ENCODE results near the gene UBE2E3. TPM values are rescaled to one million over a fixed set of nuclear protein-coding genes. Genes with fewer than 3 reads are reported as not detected.

UBE2E3 gene
- total RNA-seq, 6 experiments from 2014 or later: 99.4 to 131 (median 116) TPM

DNA sequence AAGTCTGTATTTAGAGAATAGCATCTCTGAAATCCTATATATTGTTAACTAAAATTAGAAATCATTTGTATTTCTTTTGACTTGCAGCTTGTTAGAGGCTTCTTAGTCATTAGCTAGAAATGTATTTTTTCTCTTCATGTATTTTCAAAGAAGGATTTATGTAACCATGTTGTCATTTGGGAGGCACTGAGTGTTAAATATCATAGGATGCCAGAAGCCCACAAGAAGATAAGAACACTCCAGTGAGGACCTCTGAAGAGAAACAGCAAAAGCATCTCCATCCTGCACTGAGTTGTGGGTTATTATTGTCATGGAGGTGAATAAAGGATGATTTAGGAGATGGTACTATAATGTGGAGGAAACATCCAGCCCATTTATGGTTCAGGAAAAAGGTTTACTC is 93.5 kb downstream of the UBE2E3 start:
- Mint-ChIP-seq H3K9me3 (no peaks in the 10 kb centered on the region), H3K4me3 (no peak overlapping the region), H3K27me3 (ENCODE audit: insufficient read depth) (peaks cover 1% of the 10 kb centered on the region; the same call in 1 of the 2 replicates), H3K27ac (peak overlapping the region; percentile 56), H3K4me1 (ENCODE audit: low read depth) (peaks cover 9% of the 10 kb centered on the region), H3K36me3 (ENCODE audit: low read depth) (no peaks in the 10 kb centered on the region; the same call in 1 of the 2 replicates)
- no peak for DNase-seq
- TF ChIP-seq, protein P1, sequence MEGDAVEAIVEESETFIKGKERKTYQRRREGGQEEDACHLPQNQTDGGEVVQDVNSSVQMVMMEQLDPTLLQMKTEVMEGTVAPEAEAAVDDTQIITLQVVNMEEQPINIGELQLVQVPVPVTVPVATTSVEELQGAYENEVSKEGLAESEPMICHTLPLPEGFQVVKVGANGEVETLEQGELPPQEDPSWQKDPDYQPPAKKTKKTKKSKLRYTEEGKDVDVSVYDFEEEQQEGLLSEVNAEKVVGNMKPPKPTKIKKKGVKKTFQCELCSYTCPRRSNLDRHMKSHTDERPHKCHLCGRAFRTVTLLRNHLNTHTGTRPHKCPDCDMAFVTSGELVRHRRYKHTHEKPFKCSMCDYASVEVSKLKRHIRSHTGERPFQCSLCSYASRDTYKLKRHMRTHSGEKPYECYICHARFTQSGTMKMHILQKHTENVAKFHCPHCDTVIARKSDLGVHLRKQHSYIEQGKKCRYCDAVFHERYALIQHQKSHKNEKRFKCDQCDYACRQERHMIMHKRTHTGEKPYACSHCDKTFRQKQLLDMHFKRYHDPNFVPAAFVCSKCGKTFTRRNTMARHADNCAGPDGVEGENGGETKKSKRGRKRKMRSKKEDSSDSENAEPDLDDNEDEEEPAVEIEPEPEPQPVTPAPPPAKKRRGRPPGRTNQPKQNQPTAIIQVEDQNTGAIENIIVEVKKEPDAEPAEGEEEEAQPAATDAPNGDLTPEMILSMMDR (IDR thresholded peaks at IDR 0.05): no peak

DNA sequence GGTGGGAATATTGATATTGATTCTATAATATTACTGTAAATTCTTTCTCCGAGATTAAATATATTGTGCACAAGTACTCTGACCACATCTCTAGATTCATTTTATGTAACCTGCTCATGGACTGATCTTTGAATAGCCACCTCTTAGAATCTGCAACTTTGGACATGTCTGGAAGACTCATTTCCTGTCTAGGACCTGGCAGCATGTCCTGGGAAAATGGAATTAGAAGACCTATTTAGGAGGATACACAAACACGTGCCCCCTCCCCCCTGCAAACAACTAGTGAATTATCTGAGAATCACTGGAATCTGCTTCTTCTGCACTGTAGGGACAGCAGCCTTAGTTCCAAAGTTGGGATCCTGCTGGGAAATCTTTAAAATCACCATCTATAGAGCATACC is 94.1 kb downstream of the UBE2E3 start:
- TF ChIP-seq, protein P1 (IDR thresholded peaks at IDR 0.05): no peak
- DNase-seq: peak; percentile 10
- Mint-ChIP-seq H3K9me3 (no peaks in the 10 kb centered on the region), H3K36me3 (ENCODE audit: low read depth) (no peaks in the 10 kb centered on the region; the same call in 1 of the 2 replicates), H3K27ac (peak overlapping the region; percentile 56), H3K27me3 (ENCODE audit: insufficient read depth) (peaks cover 1% of the 10 kb centered on the region; the same call in 1 of the 2 replicates), H3K4me3 (no peak overlapping the region), H3K4me1 (ENCODE audit: low read depth) (peaks cover 9% of the 10 kb centered on the region)

DNA sequence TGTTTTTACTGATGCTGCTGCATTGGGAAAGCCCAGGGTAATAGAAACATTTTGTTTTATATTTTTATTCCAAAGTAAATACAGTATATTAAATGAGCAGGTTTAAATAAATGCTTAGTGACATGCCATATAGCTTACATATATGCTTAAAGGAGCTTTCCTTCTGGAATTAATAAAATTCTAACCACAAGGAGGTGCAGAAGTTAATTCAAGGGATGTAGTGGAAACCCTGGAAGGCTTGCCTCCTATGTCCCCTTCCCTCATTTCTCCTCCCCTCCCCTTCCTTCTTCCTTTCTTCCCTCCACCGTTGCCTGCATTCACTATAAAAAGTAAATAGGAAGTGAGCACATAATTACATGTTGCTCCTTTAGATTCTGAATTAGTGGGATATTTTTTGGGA is 96.3 kb downstream of the UBE2E3 start:
- DNase-seq: no peak
- TF ChIP-seq, protein P1 (IDR thresholded peaks at IDR 0.05): no peak
- Mint-ChIP-seq H3K27ac (no peak overlapping the region), H3K4me3 (no peak overlapping the region), H3K27me3 (ENCODE audit: insufficient read depth) (peaks cover 1% of the 10 kb centered on the region; the same call in 1 of the 2 replicates), H3K4me1 (ENCODE audit: low read depth) (peaks cover 9% of the 10 kb centered on the region), H3K9me3 (no peaks in the 10 kb centered on the region), H3K36me3 (ENCODE audit: low read depth) (no peaks in the 10 kb centered on the region; the same call in 1 of the 2 replicates)

DNA sequence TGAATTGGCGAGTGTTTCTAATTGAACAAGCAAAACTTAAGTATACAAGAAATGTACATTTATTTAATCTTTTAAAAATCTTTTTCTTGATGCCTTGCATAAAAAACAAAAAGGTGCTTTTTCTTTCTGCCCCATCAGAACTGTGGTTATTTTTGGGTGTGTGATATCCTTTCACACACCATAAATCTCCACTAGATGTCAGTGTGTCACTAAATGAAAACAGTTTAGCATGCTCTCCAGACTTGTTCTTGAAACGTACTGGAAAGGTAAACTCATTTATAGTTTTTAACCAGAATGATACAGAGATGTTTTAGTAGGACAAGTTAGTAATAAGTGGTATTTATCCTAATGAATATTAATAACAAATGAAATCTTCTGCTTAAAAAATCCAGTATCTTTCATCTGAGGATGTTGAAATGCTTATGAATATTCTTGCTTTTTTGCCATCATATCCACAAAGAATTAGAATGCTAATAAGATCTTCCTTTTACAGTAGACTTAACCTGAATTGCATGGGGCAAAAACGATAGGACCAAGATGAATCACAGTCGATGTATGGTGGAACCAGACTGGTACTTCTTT is 96.8 kb downstream of the UBE2E3 start:
- Mint-ChIP-seq H3K36me3 (ENCODE audit: low read depth) (no peaks in the 10 kb centered on the region; the same call in 1 of the 2 replicates), H3K4me1 (ENCODE audit: low read depth) (peaks cover 9% of the 10 kb centered on the region), H3K27ac (no peak overlapping the region), H3K4me3 (no peak overlapping the region), H3K9me3 (no peaks in the 10 kb centered on the region), H3K27me3 (ENCODE audit: insufficient read depth) (peaks cover 1% of the 10 kb centered on the region; the same call in 1 of the 2 replicates)
- TF ChIP-seq, protein P1 (IDR thresholded peaks at IDR 0.05): peak; percentile 85
- peak; percentile 55 for DNase-seq

DNA sequence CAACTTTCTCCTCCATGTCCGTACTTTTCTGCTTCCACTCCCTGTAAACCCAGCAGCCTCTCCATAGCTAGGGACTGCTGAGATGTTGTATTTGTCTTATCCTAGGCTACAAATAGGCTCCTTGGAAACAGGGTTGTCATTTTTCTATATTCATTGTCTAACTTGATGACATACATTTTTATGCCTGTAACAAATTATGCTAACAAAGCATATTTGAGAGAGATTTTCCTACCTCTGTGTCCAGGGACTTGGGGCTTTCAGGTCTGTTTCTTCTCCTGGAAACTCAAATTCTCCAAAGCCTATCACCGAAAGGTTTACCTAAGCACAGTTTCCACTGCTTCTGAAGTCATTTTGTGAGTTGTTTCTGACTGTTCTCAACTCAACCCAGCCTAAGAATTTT is 102.7 kb downstream of the UBE2E3 start:
- no peak for DNase-seq
- Mint-ChIP-seq H3K4me1 (ENCODE audit: low read depth) (no peaks in the 10 kb centered on the region), H3K27ac (no peak overlapping the region), H3K36me3 (ENCODE audit: low read depth) (no peaks in the 10 kb centered on the region; the same call in 1 of the 2 replicates), H3K27me3 (ENCODE audit: insufficient read depth) (no peaks in the 10 kb centered on the region; the same call in 1 of the 2 replicates), H3K4me3 (no peak overlapping the region), H3K9me3 (no peaks in the 10 kb centered on the region)
- TF ChIP-seq, protein P1 (IDR thresholded peaks at IDR 0.05): no peak

All from HFFc6 (cell line).